H1 (cell line): ENCODE data around the gene BRCA2. TPM values are rescaled to one million over a fixed set of nuclear protein-coding genes. Genes with fewer than 3 reads are reported as not detected.

ENCODE experiments used
- CTCF ChIA-PET: fragments of 300-600 bp; sonication (Branson Sonifier 250); formaldehyde crosslinking; loops from one replicate; lab custom pipeline; 2021; ENCODE audit not compliant: partially characterized antibody; lab: Charles Lee
- POLR2A ChIA-PET: fragments of 300-600 bp; sonication (Branson Sonifier 250); formaldehyde crosslinking; loops from one replicate; lab custom pipeline; 2021; ENCODE audit warnings: inconsistent platforms; ENCODE audit not compliant: partially characterized antibody; lab: Charles Lee
- DNase-seq, 2 experiments: peaks; one replicate each; pipeline versions ENCODE4 v3.0.0 to v3.0.0-alpha.2; 2010 to 2022; ENCODE audit warnings: low spot score in 2 of 2, low read depth in 1 of 2, mixed read lengths in 1 of 2
- FAIRE-seq: peaks from 2 replicates; lab custom pipeline; 2011; peaks lifted over from hg19 to GRCh38; lab: Jason Lieb, UNC
- H2AFZ ChIP-seq: 2 replicates; pipeline ENCODE4 v1.8.1; 2012; ENCODE audit warnings: low read length, inconsistent platforms
- H2AK5ac ChIP-seq: 2 replicates; pipeline ENCODE4 v1.6.1; 2013; ENCODE audit warnings: low read depth, low read length
- H2BK120ac ChIP-seq: replicated peaks from 2 replicates; pipeline ENCODE3; 2013; ENCODE audit warnings: low read depth, low read length, inconsistent platforms
- H2BK12ac ChIP-seq: 2 replicates; pipeline ENCODE4 v1.6.1; 2013; ENCODE audit warnings: low read depth, low read length
- H2BK15ac ChIP-seq: 2 replicates; pipeline ENCODE4 v1.6.1; 2013; ENCODE audit warnings: low read length
- H2BK20ac ChIP-seq: 2 replicates; pipeline ENCODE4 v1.6.1; 2013; ENCODE audit warnings: low read length
- H2BK5ac ChIP-seq: 2 replicates; pipeline ENCODE4 v1.6.1; 2013; ENCODE audit warnings: low read depth, low read length
- H3K14ac ChIP-seq: 2 replicates; pipeline ENCODE4 v1.6.1; 2013; ENCODE audit warnings: inconsistent platforms; ENCODE audit not compliant: insufficient read length
- H3K18ac ChIP-seq: 2 replicates; pipeline ENCODE4 v1.6.1; 2013; ENCODE audit warnings: low read length; ENCODE audit errors: extremely low read depth
- H3K23ac ChIP-seq: 2 replicates; pipeline ENCODE4 v1.6.1; 2013; ENCODE audit warnings: inconsistent platforms; ENCODE audit not compliant: insufficient read length
- H3K23me2 ChIP-seq: 2 replicates; pipeline ENCODE4 v1.6.1; 2013; ENCODE audit warnings: low read depth, low read length
- H3K27ac ChIP-seq: 2 replicates; pipeline ENCODE4 v1.6.1; 2011; ENCODE audit warnings: low read depth, low read length, inconsistent platforms
- H3K27me3 ChIP-seq, 4 experiments: replicated peaks in 1 of 4; 1 replicate in 1 of 4; 2 replicates in 3 of 4; pipeline versions ENCODE4 v1.6.1 to v1.8.1; 2011 to 2013; ENCODE audit warnings: low read length in 3 of 4, mild to moderate bottlenecking in 3 of 4, inconsistent platforms in 2 of 4, mixed read lengths in 2 of 4, moderate library complexity in 1 of 4; ENCODE audit not compliant: control insufficient read depth in 3 of 4, insufficient read depth in 3 of 4; ENCODE audit errors: extremely low read depth in 1 of 4
- H3K36me3 ChIP-seq, 4 experiments: 2 replicates each; pipeline versions ENCODE4 v1.6.1 to v1.8.1; 2011 to 2013; ENCODE audit warnings: mild to moderate bottlenecking in 4 of 4, low read length in 3 of 4, moderate library complexity in 2 of 4, control low read depth in 1 of 4, inconsistent platforms in 1 of 4; ENCODE audit not compliant: insufficient read depth in 4 of 4, control insufficient read depth in 2 of 4
- H3K4ac ChIP-seq: replicated peaks from 2 replicates; pipeline ENCODE3; 2013; ENCODE audit warnings: low read length, low read depth, mixed read lengths, inconsistent platforms; ENCODE audit not compliant: insufficient read length
- H3K4me1 ChIP-seq, 4 experiments: replicated peaks in 1 of 4; 1 replicate in 1 of 4; 2 replicates in 3 of 4; pipeline versions ENCODE4 v1.6.1 to v1.8.1; 2011 to 2013; ENCODE audit warnings: low read length in 3 of 4, inconsistent platforms in 2 of 4, mixed read lengths in 1 of 4; ENCODE audit not compliant: insufficient read depth in 4 of 4, control insufficient read depth in 3 of 4
- H3K4me2 ChIP-seq, 2 experiments: 2 replicates each; pipeline versions ENCODE4 v1.6.1 to v1.8.1; 2011 to 2013; ENCODE audit warnings: low read depth in 2 of 2, low read length in 2 of 2, control low read depth in 1 of 2, inconsistent platforms in 1 of 2, mild to moderate bottlenecking in 1 of 2; ENCODE audit not compliant: insufficient read depth in 1 of 2
- H3K4me3 ChIP-seq, 4 experiments: fragments of 200-600, 300-600 bp in 1 of 4; sonication (generic), shearing (Covaris generic), sonication (Bioruptor Twin) in 1 of 4; 2 replicates each; pipeline versions ENCODE4 v1.5.1 to v1.8.1; 2011 to 2016; ENCODE audit warnings: low read length in 4 of 4, low read depth in 3 of 4, control low read depth in 2 of 4, inconsistent platforms in 2 of 4, mild to moderate bottlenecking in 2 of 4, mixed read lengths in 1 of 4, moderate library complexity in 1 of 4; ENCODE audit not compliant: insufficient read depth in 2 of 4; ENCODE audit errors: extremely low read depth in 1 of 4
- H3K56ac ChIP-seq: replicated peaks from 2 replicates; pipeline ENCODE3; 2013; ENCODE audit warnings: low read depth, mild to moderate bottlenecking, mixed read lengths, low read length, inconsistent platforms; ENCODE audit not compliant: insufficient read length
- H3K79me1 ChIP-seq: 2 replicates; pipeline ENCODE4 v1.6.1; 2013; ENCODE audit warnings: low read depth, low read length, control low read depth
- H3K79me2 ChIP-seq, 2 experiments: 2 replicates each; pipeline versions ENCODE4 v1.6.1 to v1.8.1; 2012 to 2013; ENCODE audit warnings: low read length in 2 of 2, mild to moderate bottlenecking in 2 of 2, inconsistent platforms in 1 of 2; ENCODE audit not compliant: insufficient read depth in 2 of 2, control insufficient read depth in 1 of 2
- H3K9ac ChIP-seq, 4 experiments: replicated peaks in 1 of 4; 1 replicate in 1 of 4; 2 replicates in 3 of 4; pipeline versions ENCODE4 v1.6.1 to v1.8.1; 2011 to 2013; ENCODE audit warnings: low read depth in 3 of 4, low read length in 3 of 4, control low read depth in 2 of 4, mild to moderate bottlenecking in 2 of 4, moderate library complexity in 2 of 4, inconsistent platforms in 1 of 4; ENCODE audit errors: extremely low read depth in 1 of 4
- H3K9me3 ChIP-seq, 2 experiments: 2 replicates each; pipeline versions ENCODE4 v1.6.1 to v1.8.1; 2012 to 2013; ENCODE audit warnings: mild to moderate bottlenecking in 2 of 2, moderate library complexity in 2 of 2, control low read depth in 1 of 2, inconsistent platforms in 1 of 2, low read depth in 1 of 2, low read length in 1 of 2, mixed read lengths in 1 of 2; ENCODE audit not compliant: insufficient read depth in 2 of 2
- H4K20me1 ChIP-seq, 2 experiments: replicated peaks in 1 of 2; 2 replicates each; pipeline versions ENCODE3 to v1.8.1; 2011 to 2013; ENCODE audit warnings: inconsistent platforms in 2 of 2, low read length in 2 of 2, mild to moderate bottlenecking in 1 of 2; ENCODE audit not compliant: insufficient read depth in 2 of 2, control insufficient read depth in 1 of 2
- H4K5ac ChIP-seq: 2 replicates; pipeline ENCODE4 v1.6.1; 2013; ENCODE audit warnings: low read length, low read depth, mixed read lengths, inconsistent platforms; ENCODE audit not compliant: insufficient read length
- H4K8ac ChIP-seq: 2 replicates; pipeline ENCODE4 v1.8.0; 2013; ENCODE audit warnings: mild to moderate bottlenecking, moderate library complexity, low read length, inconsistent platforms; ENCODE audit not compliant: insufficient read depth; ENCODE audit errors: extremely low read depth
- H4K91ac ChIP-seq: replicated peaks from 2 replicates; pipeline ENCODE3; 2013; ENCODE audit warnings: low read length, mixed read lengths, inconsistent platforms; ENCODE audit not compliant: insufficient read length
- CBX5 ChIP-seq: fragments of 300-800, 300-1000 bp; sonication (generic); IDR thresholded peaks from 2 replicates; pipeline ENCODE4 v1.7.1; 2016; ENCODE audit warnings: antibody characterized with exemption, low read length, low read depth
- CHD2 ChIP-seq: IDR thresholded peaks from 2 replicates; pipeline ENCODE4 v1.6.1; 2012; ENCODE audit warnings: low read length, improper control_type of control experiment
- RBBP5 ChIP-seq: IDR thresholded peaks from 2 replicates; pipeline ENCODE4 v1.7.1; 2012; ENCODE audit warnings: low read depth, mild to moderate bottlenecking, inconsistent platforms, low read length, moderate library complexity, borderline replicate concordance
- RXRA ChIP-seq: IDR thresholded peaks from 2 replicates; pipeline ENCODE4 v1.6.1; 2011; ENCODE audit warnings: low read depth, mild to moderate bottlenecking, low read length, moderate library complexity; ENCODE audit not compliant: insufficient read depth
- SIX5 ChIP-seq: IDR thresholded peaks from 2 replicates; pipeline ENCODE4 v1.6.1; 2011; ENCODE audit warnings: mild to moderate bottlenecking, low read depth, low read length
- SRF ChIP-seq: IDR thresholded peaks from 2 replicates; pipeline ENCODE4 v1.6.1; 2011; ENCODE audit warnings: mild to moderate bottlenecking, low read depth, low read length, moderate library complexity
- WGBS, 2 experiments: shearing (Covaris generic) in 1 of 2; methylation state at CpG; one replicate each; pipeline versions ENCODE4 v1.1.6 to v1.1.7; 2013 to 2015; ENCODE audit warnings: low lambda C conversion rate in 2 of 2, mixed read lengths in 2 of 2, inconsistent platforms in 1 of 2, low coverage in 1 of 2, missing lambda C conversion rate in 1 of 2; ENCODE audit not compliant: insufficient replicate concordance in 2 of 2, insufficient coverage in 1 of 2, insufficient read length in 1 of 2; ENCODE audit errors: extremely low coverage in 1 of 2, missing lambda C conversion rate in 1 of 2; 5-methylcytosine and 5-hydroxymethylcytosine counted together
- polyA plus RNA-seq, 7 experiments: library from polyadenylated mRNA; depleted of rRNA in 3 of 7; stranded (reverse) in 5 of 7; unstranded in 2 of 7; fragments of >200 nt in 5 of 7; fragments of 200-250 nt in 2 of 7; gene quantifications; 1 replicate in 5 of 7; 2 replicates in 1 of 7; 4 replicates in 1 of 7; pipeline versions ENCODE4 v1.2.1 to v1.2.3, GENCODE V29; 2011 to 2013; ENCODE audit warnings: missing spikeins in 2 of 7, mixed read lengths in 2 of 7
- total RNA-seq: library from RNA; stranded (reverse); fragmentation: NEBNext Ultra II Directional; extraction: Animal tissue kit (Norgen Biotek cat#: 25700); gene quantifications from 2 replicates; pipeline ENCODE4 v1.2.1, GENCODE V29; 2021
- TF ChIP-seq, protein P1 (sequence below): IDR thresholded peaks from 2 replicates; pipeline ENCODE4 v1.6.1; 2012; ENCODE audit warnings: low read length, inconsistent platforms
- TF ChIP-seq, protein P2 (sequence below): IDR thresholded peaks from 2 replicates; pipeline ENCODE4 v1.6.1; 2012; ENCODE audit warnings: inconsistent platforms
- TF ChIP-seq, protein P3 (sequence below): IDR thresholded peaks from 2 replicates; pipeline ENCODE4 v1.6.1; 2011; ENCODE audit warnings: low read depth, mild to moderate bottlenecking, low read length; ENCODE audit not compliant: insufficient read depth
- TF ChIP-seq, protein P4 (sequence below): IDR thresholded peaks from 2 replicates; pipeline ENCODE4 v1.6.1; 2012; ENCODE audit warnings: inconsistent platforms

Gene BRCA2
- total and polyA plus RNA-seq, 2 of the 8 experiments (the other 6 are each of a cell fraction or from before 2014, with no cell fraction given) = 4.2 to 24.9 TPM

DNA sequence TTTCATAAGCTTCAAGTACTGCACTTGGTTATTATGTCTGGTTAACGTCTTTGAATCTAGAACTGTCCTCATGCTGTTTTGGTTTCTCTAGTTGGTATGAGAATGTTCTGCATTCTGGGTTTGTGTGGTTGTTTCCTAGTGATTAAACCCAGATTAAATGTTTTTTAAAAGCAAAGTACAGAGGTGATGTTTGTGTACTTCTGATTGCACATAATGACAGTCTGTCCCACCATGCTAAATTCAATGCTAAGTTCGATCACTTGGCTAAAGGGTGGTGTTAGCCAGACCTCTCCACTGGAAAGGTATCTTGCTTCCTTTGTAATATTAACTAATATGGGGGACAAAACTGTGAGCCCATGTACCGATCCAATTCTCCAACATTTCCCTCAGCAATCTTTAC lies 98.0 kb downstream of the BRCA2 start:
- Histone ChIP-seq H4K91ac (no peak overlapping the region), H3K27ac (no peak overlapping the region), H3K18ac (no peak overlapping the region), H3K14ac (no peak overlapping the region), H3K4me1 (peaks cover 0 to 7% (median 5%) of the 10 kb centered on the region in 4 experiments; a peak in 4 of 7 replicates), H2AFZ (no peak overlapping the region), H3K4me2 (no peak overlapping the region), H2BK20ac (no peak overlapping the region), H2AK5ac (no peak overlapping the region), H3K23ac (no peak overlapping the region), H3K27me3 (peaks cover 0 to 1% (median 0%) of the 10 kb centered on the region in 4 experiments; a peak in 6 of 7 replicates), H3K79me2 (no peaks in the 10 kb centered on the region), H2BK15ac (no peak overlapping the region), H4K20me1 (no peaks in the 10 kb centered on the region), H2BK12ac (no peak overlapping the region), H3K56ac (no peak overlapping the region), H4K5ac (no peak overlapping the region), H3K4me3 (no peak overlapping the region), H2BK120ac (no peak overlapping the region), H3K36me3 (no peaks in the 10 kb centered on the region), H3K9me3 (peaks cover 2 to 4% of the 10 kb centered on the region in 2 experiments; a peak in 3 of 4 replicates), H3K79me1 (no peaks in the 10 kb centered on the region), H2BK5ac (no peak overlapping the region), H3K4ac (no peak overlapping the region), H3K9ac (no peak overlapping the region), H4K8ac (no peak overlapping the region), H3K23me2 (peaks cover 9% of the 10 kb centered on the region)
- DNase-seq (no peak), FAIRE-seq (no peak)
- ChIA-PET CTCF (interaction anchor here (0.8 to 3.1 kb wide), 5 partner anchors 11 to 257 kb away, joined by 3 to 14 read pairs (median 4); partner anchors contain the start of gene N4BP2L1), POLR2A (no interaction called here)
- TF ChIP-seq CBX5 (no peak), SRF (no peak), RXRA (no peak), SIX5 (no peak), CHD2 (no peak), RBBP5 (no peak)
- TF ChIP-seq, protein P1, sequence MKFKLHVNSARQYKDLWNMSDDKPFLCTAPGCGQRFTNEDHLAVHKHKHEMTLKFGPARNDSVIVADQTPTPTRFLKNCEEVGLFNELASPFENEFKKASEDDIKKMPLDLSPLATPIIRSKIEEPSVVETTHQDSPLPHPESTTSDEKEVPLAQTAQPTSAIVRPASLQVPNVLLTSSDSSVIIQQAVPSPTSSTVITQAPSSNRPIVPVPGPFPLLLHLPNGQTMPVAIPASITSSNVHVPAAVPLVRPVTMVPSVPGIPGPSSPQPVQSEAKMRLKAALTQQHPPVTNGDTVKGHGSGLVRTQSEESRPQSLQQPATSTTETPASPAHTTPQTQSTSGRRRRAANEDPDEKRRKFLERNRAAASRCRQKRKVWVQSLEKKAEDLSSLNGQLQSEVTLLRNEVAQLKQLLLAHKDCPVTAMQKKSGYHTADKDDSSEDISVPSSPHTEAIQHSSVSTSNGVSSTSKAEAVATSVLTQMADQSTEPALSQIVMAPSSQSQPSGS = no peak
- TF ChIP-seq, protein P2, sequence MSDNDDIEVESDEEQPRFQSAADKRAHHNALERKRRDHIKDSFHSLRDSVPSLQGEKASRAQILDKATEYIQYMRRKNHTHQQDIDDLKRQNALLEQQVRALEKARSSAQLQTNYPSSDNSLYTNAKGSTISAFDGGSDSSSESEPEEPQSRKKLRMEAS = no peak
- TF ChIP-seq, protein P3, sequence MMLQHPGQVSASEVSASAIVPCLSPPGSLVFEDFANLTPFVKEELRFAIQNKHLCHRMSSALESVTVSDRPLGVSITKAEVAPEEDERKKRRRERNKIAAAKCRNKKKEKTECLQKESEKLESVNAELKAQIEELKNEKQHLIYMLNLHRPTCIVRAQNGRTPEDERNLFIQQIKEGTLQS = no peak
- TF ChIP-seq, protein P4, sequence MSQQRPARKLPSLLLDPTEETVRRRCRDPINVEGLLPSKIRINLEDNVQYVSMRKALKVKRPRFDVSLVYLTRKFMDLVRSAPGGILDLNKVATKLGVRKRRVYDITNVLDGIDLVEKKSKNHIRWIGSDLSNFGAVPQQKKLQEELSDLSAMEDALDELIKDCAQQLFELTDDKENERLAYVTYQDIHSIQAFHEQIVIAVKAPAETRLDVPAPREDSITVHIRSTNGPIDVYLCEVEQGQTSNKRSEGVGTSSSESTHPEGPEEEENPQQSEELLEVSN = no peak
- WGBS, 2 experiments = 88% methylated on average over 3 of the region's 3 CpGs; no CpG with 5 or more reads in 1 of the 2 experiments
